GM18907 (cell line): ENCODE measurements around the gene TMTC1.

Source experiments
- ATAC-seq: cut with Tn5 transposase; IDR thresholded peaks from one replicate; pipeline ENCODE4 v1.9.1; 2021; ENCODE audit warnings: mild to moderate bottlenecking, moderate library complexity; ENCODE audit not compliant: unreplicated experiment

TMTC1 gene

DNA sequence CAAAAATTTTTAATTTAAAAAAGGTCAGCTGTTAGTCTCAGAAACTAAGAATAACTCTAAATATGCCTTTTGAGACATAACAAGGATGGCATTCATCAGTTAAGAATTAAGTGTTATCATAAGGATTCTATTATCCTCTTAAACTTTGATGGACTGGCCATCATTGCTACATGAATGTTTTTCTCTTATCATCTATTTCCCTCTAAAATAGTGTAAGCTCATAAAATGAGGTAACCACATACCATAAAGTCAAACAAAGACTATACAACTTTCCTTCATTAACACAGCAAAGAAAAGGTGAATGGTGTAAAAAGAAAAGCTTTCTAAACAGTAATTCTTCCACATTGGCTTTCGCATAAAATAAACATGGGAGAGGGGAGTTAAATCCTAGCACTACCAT lies 41.1 kb downstream of the TMTC1 start:
- no peak for ATAC-seq

DNA sequence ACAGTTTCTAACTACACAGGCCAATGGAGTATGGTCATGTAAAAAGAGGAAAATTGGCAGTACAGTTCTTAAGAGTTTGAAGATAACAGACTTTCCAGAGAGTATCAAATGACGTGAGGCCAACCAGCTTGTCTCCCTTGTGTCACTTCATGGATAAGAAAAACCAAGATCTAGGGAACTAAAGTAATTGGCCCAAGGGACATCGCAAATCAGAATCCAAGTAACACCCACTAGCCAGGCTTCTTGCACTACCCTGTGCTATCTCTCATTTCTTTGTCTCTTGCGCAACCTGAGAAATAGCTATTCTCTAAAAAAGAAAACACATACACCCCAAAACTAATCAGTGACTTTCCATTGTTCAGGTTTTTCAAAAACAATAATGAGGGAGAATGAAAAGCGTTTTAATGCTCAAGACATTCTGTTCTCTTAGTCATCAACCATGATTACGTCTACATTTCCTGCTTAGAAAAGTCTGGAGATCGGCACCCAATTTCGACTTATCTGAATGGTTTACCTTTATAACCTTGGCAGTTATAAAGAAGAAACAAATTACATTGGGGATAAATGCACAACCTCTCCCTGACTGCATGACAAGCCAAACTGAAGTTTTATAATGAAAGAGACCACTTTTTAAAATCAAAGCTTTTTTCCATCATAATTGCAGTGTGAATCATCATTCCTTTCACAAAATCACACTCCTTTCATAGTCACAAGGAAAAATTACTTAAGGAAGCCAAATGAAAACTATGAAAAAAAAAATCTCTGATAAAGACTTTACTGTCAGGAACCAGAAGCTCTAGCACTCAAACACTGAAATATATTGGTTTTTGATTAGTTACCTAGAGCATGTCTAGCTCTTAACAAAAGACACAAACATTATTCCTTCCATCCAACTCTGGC lies 42.1 kb downstream of the TMTC1 start:
- no peak for ATAC-seq

DNA sequence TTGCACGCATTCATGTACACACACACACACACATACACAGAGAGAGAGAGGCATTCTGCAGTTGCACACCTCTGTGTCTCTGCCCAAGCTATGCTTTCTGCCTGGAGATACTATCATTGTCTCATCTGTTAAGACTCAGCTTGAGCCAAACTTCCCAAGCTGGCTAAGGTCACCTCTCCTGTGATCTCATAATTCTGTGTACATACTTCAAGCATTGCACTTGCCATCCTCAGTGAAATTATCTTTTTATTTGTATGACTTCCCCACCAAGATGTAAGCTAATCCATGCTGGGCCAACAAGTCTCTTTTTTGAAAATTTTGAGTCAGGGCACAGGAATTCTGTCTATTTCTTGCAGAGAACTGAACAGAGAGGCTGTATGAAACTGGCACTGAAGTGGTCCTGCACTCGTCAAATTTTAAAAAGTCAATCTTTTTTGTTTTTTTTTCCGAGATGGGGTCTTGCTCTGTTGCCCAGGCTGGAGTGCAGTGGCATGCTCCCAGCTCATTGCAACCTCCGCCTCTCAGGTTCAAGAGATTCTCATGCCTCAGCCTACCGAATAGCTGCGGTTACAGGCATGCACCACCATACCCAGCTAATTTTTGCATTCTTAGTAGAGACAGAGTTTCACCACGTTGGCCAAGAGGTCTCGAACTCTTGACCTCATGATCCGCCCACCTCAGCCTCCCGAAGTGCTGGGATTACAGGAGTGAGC lies 44.3 kb downstream of the TMTC1 start:
- ATAC-seq: no peak

DNA sequence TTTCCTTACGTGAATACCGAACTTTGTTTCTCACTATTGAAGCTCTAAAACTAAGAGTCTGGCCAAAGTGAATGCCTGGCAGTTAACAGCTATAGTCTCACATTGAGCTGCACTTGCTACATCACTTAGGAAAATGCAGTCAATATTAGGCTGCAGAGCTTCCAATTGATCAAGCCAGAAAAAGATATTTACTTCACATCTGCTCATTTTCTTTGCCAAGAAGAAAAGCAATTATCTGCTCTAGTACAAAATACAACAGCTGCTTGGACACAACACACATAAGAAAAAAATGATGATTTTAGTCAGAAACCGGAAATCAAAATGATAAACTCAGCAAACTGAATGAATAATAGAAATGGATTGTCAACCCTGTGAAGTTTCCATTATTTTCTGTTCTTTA lies 45.4 kb downstream of the TMTC1 start:
- no peak for ATAC-seq

DNA sequence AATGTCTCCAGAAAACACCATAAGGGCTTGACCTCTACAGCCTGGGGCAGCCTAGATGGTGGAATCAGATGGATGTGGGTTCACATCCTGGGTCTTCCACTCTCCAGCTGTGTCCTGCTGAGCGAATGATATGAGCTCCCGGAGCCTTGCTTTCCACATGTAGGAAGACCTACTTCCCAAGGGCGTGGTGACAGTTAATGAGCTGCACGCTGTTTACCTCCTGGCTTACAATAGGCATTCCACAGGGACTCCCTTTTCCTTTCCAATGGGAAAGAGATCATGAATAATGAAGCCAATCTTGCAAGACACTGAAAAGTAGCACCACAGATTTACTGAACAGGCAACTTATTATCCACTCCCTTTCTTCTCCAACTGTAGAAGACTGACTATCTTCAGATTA lies 46.1 kb downstream of the TMTC1 start:
- ATAC-seq: no peak

DNA sequence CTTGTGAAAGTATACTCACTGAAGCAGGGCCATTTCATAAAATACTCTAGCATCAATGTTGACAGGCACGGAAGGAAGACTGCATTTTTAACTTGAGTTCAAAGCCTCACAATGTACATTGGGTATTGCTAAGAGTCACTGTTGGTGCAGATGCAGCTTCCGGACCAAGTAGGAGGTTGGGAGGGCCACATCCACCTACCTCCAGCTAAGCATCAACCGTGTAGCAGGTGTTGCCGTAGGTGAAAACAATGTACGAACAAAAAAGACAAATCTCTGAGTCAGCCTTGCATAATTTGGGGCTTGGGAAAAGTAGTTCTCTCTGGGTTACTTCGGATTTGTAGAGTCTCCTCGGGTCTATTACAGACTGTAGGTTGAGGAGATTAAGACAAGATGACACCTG lies 48.1 kb downstream of the TMTC1 start:
- ATAC-seq: no peak

DNA sequence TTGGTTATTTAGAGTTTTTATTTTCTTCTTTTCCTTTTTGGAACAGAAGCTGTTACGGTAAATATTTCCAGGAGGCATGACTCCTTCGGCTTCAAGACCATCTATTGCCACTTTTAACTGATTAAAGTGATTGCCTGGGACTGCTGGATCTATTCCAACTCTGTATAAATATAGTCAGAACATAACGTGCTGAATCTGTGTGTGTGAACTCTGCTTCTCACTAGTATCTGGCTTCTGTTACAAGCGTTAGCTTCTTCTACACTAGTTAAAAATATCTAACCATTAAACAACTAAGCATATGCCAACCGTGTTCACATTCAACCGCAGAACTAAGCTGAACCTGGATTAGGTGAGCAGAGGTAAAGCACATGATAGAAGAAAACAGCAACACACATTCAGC lies 49.0 kb downstream of the TMTC1 start:
- ATAC-seq: no peak

DNA sequence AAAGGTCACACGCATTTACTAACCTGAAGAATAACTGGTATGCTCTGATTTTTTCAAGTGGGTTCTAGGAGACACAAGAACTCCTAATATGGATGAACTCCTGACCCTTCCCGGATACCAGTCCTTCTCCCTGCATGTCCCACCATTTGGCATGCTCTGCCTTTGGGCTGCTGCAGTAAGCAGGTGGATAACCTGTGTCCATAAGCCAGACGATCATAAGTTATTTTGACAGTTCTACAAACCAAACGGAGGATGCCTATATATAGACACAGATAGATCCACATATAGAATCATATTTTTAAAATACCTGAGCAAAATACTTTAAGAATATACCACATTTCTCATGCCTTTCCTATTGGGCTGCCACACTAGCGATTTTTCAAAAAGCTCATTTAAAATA lies 49.4 kb downstream of the TMTC1 start:
- ATAC-seq: no peak

DNA sequence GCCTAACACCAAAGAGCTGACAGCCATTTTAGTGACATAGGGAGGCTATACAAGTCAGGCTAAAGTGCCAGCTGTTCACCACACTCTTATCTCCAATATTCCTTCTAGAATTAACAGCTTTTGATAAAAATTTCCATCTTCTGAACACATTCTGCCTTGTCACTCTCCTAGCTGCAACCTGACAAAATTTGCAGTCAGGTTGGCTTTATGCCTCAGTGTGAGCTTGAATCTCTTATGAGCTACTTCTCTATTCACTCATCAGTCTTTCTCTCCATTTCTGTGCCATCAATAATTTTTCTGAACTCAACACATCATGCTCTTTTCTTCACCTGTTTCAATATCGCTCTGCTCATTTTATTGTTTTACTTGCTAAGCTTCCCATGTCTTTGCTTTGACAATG lies 50.2 kb downstream of the TMTC1 start:
- ATAC-seq: no peak

DNA sequence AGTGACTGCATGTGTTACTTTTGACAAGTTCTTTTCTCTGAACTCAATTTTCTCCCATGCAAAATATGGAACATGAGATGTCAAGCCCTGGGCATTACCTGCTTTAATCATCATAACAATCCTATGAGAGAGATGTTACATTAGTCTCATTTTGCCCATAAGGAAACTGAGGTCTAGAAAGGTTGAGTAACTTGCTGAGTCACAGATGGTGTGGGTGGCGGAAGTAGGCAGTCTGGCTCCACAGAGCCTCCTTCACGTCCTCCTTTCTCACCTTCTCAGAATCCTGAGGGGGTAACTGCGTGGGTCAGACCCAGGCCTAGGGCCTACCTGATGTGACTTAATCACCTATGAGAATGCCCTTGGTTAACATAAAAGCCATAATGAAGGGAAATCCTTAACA lies 50.7 kb downstream of the TMTC1 start:
- no peak for ATAC-seq

DNA sequence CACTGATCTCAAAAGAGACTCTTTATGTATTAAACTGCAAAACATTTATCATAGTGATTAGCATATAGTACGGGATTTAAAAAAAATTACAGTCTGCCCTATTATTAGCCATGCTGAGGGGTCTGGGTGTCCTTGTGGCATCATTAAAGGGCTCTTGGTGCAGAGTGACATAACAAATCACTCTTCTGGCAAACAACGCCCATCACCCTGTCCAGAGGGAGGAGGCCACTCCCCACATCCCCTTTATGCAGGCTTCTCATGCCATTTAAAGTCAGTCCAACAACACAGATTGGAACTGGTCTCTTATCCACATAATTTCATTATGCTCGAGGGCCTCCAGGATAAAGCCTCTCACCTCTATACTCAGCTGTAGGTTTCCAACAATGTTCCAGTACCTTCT lies 51.1 kb downstream of the TMTC1 start:
- ATAC-seq: no peak

DNA sequence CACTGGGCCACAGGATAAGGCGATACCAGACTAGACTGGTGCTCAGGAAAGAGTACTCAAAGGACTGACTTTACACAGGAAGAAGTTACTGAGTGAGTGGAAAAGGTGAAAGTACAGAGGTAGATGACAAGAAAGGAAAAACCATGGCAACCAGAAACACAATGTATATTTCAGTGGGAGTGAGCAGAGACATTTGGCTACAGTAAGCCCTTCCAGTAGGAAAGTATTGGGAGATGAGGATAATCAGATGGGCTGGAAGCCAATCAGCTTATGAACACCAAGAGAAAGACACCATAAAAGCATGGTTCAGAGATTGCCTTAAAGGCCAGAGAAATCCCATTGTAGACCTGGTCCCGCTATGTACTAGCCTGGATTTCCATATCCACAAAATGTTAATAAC lies 51.6 kb downstream of the TMTC1 start:
- ATAC-seq: no peak

DNA sequence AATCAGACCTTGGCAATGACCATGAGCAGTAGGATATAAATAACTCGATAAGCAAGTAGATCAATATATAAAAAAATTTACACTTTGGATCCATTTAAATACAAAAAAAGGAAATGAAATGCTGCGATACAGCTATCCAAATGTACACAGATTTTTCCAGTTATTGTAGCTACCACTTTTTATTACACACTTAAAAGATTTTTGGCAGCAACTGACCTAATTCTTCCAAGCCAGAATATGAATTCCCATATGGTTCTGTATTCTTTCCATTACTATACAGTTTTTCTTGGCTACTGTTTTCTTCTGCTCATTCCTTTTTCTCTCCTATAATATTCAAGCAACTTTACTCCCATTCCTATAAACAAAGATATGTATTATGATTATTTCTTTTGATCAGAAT lies 52.2 kb downstream of the TMTC1 start:
- no peak for ATAC-seq

DNA sequence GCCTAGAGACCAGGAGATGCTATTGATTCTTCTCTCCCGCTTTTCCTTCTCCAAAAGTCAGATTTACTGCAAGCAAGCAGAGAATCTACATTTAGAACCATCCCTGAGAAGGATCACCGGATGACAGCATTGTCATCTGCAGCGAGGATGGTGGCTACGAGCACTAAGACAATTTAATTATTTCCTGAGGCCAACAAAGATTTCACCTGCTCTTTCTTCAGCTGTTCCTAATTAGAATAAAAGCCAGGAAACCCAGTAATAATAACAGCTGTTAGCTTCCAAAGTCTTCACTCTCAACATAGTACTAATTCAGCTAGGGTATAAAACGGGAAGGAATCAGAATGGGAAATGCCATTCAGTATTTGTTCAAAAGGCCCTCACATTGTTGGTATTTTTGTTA lies 53.3 kb downstream of the TMTC1 start:
- no peak for ATAC-seq

DNA sequence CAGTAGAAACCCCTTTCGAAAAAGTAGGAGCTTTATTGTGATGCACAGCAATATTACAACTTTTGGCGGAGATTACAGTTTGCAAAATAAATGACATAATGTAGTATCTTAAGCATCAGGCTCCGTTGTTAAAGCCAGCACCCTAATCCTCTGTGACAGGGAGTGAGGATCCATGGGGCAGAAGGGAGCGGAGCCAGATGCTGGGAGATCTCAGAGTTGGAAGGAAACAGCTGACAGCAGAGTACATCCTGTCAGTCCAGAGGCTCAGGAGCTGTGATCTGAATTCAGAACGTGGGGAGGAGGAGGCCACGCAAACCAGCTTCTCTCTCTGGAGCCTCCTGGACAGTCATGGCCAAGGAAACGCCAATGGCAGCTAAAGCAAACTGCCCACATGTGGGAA lies 55.7 kb downstream of the TMTC1 start:
- ATAC-seq: no peak

DNA sequence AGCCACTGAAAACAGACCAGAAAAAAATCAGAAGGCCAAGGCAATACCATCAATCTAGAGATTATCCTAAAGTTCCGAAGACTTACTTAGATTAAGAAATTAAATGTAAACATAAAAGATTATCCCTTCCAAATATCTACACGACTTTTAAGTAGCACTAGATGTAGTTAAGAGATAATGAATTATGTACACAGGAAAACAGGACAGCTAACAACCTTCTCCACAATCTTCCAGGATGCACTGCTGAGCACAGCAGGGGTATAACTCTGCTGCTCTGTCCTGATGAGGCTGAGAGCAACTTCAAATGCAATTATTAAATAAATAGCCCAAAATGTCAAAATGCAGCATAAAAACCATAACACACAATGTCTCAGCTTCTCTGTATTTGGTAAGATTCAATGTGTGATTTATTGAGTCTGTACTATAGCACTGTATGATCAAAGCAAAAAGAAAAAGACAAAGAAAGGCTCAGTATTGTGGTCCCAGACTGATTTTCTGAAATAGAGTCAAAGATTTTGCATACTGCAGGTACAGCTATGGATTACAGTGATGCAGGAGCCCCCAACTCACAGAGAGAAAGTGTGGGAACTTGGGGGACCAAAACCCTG lies 56.9 kb downstream of the TMTC1 start:
- ATAC-seq: no peak

DNA sequence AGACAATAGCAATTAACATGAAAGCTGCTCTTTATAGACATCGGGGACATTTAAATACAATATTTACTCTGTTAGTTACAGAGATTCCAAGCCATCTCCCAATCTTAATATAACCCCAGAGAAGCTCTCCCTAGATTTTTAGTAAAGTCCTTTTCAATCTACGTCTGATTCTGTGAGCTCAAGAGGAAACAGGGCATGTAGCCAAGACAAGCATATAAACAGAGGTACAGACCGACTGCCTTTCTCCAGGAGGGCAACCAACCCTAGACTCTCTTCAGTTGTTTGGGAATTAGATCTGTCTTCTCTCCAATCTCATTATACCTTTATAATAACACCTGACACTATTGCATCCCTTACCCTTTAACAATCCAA lies 57.4 kb downstream of the TMTC1 start:
- no peak for ATAC-seq

DNA sequence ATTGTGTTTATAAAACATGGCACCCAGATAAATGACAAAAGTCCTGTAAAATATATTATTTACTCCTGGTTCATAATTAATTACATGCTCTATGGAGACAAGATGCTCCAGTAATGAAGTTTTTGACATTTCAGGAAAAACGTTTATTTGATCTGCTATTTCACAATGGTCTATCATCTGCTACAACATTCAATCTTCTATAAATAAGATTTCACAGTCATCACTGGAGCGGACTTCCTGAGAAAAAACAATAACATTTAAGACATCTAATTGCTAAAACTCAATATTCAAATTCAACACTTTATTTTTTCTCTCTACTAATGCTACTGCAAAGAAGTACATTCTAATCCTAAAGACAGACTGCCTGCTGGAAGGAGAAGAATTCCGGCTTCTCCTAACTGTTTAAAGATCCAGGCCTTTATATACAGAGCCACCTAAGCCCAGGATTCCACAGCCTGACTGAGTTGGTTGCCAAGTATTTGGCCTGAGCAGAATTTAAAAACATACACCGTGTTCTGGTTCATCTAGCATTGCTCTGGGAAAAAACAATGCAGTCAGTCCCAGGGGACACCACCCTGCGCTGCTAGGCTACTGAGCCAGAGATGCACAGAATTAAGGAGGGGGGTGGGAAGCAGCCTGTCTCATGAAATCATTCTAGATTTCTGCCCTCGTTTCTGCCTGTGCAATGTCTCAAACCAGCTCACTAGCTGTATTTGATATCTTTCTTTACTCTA lies 58.0 kb downstream of the TMTC1 start:
- peak; percentile 50 for ATAC-seq

DNA sequence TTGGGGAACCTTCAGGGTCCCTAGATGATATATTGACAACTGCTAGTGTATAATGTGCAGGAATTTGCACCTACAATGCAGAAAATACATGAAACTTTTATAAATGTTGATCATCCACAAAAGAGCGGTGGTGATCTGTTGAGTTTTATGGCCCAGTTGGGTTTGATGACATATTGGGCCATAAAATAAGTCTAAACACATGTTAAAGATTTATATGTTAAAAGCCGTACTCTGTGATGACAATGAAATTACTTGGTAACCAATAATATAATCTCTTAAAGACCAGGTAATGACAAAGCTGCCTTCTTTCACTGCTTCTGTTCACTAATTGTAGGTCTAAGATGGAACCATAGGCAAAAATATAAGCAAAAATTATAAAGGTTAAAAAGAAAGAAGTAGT lies 61.6 kb downstream of the TMTC1 start:
- ATAC-seq: no peak

DNA sequence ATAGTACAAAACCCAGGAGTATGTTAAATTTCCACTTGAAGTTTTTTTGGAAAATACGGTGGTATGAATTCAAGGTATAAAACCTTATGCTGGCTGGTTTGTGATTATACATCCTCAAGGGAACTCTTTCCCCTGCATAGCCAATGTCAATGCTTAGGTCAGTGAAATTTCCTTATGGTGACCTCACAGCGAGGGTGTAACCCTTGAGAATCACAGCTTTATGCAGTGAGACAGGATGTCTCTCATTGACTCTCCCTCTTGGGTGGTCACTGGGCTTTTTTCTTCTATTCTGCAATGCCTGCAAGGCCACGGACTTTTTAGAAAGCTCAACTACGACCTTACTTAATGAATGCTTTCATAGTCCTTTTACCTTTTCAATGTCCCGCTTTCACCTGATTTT lies 64.4 kb downstream of the TMTC1 start:
- no peak for ATAC-seq

DNA sequence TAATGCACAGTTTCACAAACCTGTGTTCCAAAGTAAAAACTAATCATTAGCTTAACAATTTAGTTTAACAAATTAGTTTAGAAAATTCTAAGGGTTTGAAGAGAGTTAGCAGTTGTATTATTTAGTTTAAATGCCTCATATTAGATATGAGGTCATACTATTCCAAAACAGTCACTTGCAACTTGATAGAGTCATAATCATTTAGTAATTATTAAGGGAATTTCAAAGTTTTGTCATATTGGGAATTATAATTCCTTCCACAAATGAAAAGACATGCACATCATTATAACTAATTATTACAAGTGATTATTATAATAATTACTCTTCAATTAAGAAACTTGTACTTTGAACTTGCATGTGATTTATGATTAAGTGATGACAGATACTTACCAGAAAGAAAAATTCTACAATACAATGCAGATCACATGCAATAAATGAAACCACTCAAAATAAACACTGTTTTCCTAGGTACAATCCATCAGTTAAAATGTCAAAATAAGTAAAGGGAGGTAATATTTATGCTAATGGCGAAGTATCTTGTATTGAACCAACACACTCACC lies 66.1 kb downstream of the TMTC1 start:
- no peak for ATAC-seq
